Stimulated activated CD4-positive, alpha-beta T cell treated with anti-CD3 and anti-CD28 coated beads, Interleukin-15, amount 100 ng/mL, for 48 hours (primary cell): ENCODE results near the gene TRIM29.
"Not testable (repeated sequence)": the region's sequence is repeated elsewhere in the genome, so short reads cannot be mapped to it uniquely, and the experiment has no call there.

Source experiments
- DNase-seq, 2 donors: peaks; one replicate each; pipeline ENCODE4 v3.0.0-alpha.2; 2020; ENCODE audit warnings: low read depth in 2 of 2

The TRIM29 gene

DNA sequence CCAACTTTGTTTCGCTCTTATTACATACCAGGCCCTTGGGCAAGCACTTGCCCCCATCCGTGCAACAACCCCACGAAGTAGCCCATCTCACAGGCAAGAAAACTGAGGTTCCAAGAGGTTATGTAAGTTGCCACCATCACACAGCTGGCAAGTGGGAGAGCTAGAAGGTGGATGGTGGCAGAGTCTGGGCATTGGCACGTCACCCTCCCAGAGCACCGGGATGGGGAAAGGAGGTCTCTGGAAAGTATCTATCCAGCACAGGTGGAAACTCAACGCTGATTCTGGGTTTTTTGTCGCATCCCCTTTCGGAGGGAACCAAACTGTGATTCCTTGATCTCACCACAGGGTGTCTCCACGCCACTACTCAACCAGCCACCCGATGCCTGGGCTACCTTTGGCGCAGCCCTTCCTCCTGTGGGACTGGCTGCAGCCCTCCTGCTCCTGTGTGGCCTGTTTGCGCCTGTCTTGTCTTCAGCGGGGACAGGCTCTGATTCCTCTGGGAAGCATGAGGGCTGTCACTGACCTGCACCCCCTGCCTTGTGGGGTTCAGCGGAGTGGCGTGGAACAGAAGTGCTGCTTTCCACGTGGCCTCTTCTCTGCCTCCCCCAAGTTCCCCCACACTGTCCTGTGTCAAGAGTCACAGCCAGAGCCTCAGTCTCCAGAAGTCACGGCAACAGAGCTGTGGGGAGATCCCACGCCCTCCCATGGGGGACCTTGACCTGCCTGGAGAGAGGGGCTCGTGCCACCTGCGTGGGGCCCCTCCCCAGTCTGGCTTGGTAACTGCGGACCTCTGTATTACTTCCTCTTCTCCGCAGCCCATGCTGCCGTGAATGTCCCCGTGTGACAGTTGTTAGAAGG lies 34.4 kb upstream of the TRIM29 start:
- peak in 1 of 2 donors; percentile 43 for DNase-seq

DNA sequence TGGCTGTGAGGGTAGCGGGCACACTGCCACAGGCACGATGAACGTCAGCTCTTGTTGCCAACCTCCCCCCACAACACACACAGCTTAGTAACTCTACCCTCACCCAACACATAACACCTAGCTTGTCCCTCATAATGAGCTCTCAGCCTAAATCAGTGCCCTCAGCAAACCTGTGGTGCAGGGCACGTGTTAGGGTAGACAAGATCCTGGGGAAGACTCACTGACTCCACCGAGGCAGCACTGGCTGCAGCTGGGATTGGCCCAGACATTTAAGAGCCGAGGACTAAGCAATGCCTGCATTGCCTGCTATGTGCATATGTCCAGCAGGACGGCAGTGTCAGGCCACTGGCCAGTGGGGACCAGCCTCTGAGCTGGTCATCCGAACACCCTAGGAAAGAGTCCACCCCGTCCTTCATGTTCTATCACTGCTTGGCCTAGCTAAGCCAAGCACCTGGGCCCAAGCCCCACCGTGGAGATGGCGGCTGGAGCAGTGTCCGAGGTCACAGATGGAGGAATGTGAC lies 32.9 kb upstream of the TRIM29 start:
- no peak for DNase-seq

DNA sequence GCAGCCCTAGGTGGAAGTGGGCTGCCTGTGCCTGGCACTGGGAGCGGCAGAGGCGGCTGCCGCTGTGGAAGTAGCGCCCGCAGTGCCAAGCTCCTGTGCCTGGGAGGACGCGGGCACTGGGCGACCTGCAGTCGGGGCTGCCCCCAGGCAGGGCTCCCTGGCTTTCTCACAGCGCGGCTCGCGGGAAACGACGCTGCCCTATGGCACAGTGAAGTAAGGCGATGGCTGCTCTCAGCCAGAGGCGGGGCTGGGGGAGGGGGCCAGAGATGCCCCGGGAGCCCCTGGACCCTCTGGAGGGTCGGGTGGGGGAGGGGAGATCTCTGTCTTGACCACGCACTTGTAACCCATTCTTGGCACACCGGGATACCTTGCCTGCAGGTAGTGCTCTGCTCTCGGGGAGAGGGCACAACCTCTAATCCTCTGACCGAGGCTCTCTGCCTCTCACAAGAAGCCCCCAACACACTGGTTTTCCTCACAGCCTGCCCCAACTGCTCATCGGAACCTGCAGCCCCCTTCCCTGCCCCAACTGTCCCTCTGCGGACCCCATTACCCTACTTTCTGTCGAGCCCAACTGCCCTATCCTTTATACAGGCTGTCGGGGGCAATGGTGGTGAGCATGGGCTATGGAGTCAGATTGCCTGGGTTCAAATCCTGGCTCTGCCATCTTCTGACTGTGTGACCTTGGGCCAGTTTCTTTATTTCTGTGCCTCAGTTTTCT lies 32.2 kb upstream of the TRIM29 start:
- DNase-seq = no peak

DNA sequence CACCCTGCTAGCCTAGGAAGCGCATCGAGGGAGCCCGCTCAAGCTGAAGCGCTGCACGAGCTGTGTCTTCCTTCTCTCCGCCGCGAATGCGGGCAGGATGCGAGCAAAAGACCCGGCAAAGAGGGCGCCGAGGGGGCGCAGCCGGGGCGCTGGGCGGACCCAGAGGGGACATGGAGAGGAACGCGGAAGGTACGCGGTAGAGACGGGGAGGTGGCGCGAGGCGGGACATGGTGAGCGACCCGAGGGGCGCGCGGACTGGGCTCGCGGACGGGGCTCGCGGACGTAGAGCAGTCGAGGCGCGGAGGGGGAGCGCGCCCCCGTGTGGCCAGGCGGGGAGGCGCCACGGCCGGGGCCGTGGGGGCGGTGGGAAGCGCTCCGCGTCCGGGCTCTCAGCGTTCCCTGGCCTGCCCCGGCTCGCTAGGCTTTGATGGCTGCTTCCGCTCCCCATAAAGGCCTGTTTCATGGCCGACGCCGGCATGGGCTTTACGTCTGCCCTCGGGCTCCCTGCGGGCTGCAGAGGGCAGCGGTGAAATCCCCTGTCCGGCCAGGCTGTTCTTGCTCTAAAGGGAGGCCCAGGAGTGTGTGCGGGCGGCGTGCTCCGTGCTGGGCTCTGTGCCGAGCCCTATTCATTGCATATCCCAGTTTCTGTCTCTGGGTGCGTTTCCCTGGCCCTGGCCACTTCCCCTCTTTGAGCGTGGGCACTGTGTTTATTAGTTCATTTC lies 31.2 kb upstream of the TRIM29 start:
- DNase-seq = peak; percentile 14 to 40

DNA sequence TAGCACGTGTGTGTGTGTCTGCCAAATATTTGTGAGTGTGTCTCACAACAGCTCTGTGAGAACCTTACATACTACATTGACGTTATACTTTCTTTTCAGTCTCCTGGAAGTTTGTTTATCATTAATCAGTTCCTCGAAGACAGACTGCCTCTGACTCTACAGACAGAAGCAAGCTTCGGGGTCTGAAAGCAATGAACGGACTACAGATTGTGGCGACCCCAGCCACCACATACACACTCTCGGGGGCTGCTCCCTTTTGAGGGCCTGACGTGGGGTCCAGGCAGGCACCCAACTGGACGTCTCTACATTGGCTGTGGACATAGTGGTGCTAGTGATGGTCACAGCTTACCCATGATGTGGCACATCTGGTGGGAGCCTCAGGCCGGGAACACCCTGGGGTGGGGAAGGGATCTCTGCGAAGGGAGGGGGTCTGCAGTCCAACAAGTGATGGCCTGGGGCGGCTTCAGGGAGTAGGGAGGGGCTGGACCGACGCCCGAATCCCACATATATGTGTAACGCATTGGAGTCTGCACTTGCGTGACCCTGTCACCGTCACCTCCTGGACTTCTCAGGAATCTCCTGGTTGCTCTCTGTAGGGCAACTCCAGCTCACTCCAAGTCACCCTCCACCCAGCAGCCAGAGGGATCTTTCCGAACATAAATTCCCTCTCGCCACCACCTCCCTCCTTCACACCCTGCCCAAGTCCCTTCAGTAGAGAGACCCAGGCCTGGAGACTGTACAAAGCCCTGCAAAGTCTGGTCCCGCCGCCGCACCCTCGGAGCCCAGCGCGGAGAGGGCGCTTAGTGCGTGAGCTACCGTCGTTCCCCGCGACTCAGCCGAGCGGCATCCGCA lies 30.4 kb upstream of the TRIM29 start:
- no peak for DNase-seq

DNA sequence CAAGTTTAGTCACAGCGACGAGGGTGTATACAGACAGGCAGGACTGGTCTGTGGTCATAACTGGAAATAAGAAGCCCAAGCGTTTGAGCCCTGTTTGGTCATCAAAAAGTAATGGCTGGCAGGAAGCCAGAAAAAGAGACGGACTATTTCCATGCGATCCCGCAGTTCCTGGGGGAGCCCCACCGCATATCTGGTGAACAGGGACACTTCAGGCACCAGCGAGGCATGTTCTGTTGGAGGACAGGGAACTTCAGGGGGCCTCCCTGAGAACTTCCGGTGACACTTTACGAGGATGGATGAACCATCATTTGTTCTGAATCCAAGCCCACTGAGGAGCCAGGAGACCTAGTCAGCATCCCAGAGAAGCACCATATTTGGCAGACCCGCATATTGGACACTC lies 29.7 kb upstream of the TRIM29 start:
- DNase-seq = no peak

DNA sequence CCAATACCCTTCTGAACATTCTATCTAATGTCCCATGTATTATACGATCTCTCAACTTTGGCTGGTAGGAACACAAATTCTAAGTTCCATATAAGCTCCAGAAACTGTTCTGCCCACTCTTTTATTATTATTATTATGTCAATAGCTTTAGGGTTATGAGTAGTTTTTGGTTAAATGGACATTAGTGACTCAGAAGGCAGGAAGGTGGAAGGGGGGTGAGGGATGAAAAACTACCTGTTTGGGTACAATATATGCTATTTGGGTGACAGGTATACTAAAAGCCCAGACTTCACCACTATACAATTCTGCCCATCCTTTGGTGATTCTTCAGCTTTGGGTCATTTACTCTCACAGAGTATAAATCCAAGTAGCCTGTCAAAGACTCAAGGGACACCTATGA lies 22.5 kb upstream of the TRIM29 start:
- no peak for DNase-seq

DNA sequence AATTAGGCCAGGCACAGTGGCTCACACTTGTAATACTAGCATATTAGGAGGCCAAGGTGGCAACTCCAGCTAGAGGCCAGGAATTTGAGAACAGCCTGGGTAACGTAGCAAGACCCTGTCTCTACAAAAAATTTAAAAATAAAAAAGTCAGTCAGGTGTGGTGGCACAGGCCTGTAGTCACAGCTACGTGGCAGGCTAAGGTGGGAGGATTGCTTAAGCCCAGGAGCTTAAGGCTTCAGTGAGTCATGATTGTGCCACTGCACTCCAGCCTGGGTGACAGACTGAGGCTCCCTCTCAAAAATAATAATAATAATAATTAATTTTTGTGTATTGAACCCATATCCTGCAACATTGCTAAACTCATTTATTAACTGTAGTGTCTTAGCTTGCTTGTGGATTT lies 15.3 kb upstream of the TRIM29 start:
- DNase-seq = no peak

DNA sequence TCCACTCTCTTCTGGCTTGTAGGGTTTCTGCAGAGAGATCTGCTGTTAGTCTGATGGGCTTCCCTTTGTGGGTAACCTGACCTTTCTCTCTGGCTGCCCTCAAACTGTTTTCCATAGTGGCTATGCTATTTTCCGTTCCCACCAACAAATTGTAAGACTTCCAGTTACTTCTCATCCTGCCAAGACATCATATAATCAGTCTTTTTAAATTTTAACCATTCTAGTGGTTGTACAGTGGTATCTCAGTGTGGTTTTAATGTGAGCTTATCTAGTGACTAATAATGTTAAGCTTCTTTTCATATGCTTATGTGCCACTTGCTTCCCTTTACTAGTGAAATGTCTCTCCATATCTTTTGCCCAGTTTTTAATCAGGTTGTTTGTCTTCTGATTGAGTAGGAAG lies 13.6 kb upstream of the TRIM29 start:
- no peak for DNase-seq

DNA sequence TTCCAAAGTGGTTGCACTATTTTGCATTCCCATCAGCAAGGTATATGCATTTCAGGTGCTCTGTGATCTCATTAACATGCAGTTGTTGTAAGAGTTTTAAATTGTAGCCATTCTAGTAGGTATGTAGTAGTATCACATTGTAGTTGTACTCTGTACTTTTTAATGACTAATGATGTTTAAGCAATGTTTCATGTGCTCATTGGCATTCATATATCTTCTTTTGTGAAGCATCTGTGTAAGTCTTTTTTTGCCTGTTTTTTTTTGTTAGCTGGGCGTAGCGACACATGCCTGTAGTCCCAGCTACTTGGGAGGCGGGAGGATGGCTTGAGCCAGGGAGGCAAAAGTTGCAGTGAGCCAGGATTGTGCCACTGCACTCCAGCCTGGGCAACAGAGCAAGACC lies 11.3 kb upstream of the TRIM29 start:
- no peak for DNase-seq

DNA sequence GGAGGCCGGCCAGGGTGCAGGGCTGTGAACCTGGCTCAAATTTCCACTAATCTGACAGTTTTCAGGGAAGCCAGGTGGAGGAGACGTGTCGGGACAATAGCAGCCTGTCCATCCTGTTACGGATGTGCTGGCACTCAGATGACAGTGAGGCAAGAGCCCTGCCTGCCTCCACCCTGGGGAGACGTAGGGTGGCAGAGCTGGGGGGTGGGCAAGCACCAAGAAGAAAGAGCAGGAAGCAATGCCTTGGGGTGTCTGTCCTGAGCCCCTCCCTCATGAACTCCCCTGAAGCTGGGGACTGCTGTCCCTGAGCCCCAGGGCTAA lies 10.0 kb upstream of the TRIM29 start:
- DNase-seq = no peak

DNA sequence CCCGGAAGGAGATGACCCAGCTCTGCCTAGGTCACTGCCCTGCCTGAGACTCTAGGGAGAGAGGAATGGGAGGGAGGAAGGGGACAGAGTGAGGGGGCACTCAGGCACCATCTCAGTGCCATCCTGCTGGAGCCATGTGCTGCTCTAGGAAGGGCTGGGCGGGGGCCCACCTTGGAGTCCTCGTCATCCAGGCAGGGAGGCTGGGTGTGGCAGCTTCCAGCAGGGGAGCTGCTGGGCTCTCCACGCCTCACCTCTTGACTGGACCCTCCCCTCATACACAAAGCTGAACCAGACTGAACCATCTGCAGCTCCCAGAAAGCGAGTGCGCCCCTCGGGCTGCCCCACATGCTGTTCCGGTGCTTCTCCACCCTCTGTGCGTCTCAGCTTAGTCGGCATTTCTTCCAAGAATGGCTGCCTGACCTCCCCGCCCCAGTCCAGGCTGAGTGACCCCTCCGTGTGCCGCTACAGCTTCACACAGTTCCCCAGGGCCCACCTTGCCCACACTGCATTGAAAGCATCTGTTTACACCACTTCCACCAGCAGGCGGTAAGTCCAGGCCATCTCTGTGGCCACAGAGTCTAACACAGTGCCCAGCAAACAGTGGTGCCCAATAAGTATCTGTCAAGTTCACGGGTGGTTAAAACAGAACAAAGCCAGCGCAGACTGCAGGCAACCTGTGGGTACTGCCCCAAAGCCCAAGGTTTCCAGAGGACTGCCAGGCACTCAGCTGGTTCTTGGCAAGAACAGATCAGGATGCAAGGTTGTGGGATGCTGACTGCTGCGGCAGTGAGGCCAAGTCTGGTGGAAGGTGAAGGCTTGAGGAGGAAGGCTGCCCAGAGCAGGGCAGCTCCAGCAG lies 9.4 kb upstream of the TRIM29 start:
- no peak for DNase-seq

DNA sequence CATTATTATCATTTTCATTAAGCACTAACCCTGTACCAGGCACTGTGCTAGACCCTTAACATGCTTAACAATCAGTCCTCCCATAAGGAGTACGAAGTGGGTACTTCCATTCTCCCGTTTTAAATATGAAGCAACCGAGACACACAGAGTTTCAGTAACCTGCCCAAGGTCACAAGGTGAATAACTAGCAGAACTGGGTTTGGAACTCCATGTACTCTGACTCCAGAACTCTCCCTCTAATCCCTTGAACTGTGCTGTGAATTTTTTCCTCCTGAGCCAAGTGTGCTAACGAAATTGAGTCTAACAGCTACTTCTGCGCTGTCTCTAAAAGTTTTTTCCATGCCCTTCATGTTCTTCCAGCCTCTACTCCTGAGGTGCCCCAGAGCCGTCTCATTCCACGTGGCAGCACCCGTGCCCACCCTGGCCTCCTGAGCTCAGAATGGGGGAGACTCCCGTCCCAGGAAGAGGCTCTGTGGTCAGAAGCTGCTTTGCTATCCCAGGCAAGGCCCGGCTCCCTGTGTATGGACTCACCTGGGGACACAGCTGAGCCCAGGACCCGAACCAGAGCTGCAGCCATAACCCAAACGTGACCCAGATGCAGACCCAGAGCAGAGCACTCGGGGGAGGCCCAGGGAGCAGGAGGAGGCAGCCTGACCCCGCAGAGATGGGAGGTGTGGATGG lies 8.6 kb upstream of the TRIM29 start:
- DNase-seq = no peak

DNA sequence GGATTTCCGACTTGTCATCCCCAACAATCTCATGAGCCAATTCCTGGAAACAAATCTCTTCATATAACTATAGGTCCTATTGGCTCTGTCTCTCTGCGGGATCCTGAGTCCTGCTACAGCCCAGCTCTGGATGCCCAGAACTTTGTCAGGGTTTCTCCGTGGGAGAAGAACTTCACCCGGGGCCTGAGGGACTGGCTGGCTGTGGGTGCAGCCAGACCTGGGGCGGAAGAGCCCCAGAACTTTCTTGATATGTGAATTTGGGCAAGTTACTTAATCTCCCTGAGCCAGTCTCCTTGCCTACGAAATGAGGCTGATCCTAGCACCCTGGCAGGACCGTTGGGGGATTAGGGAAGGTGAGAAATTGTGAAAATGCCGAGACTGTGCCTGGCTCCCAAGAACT lies 6.6 kb upstream of the TRIM29 start:
- DNase-seq = no peak

DNA sequence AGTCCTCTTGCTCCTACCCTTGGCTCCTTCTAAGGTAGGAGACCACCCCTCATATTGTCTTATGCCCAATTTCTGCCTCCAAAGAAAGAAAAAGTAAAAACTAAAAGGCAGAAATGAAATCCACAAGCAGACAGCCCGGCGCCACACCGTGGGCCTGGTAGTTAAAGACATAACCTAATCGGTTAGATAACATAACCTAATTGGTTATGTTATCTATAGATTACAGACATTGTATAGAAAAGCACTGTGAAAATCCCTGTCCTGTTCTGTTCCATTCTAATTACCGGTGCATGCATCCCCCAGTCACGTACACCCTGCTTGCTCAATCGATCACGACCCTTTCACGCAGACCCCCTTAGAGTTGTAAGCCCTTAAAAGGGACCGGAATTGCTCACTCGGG lies 5.6 kb upstream of the TRIM29 start:
- DNase-seq = not testable (repeated sequence)

DNA sequence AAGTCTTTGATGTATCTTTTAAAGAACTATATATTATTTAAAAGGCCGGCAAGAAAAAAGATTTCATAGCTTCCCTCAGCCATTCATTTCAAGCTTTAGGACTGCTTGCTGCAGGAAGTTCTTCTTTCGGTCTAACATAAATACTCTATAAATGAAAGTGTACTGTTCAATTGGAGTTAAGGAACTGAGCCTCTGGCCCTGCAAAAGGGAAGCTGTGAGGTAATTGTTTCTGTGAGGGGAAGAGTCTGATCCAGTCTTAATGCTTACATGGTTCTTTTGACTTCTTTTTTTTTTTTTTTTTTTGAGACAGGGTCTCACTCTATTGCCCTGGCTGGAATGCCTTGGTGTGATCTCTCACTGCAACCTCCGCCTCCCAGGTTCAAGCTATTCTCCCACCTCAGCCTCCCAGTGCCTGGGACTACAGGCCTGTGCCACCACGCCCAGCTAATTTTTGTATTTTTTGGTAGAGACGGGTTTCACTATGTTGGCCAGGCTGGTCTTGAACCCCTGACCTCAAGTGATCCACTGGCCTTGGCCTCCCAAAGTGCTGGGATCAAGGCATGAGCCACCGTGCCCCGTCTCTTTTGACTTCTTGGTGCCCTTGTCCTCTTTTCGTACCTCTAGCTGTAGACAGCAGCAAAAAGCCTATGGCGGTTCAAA lies 4.7 kb upstream of the TRIM29 start:
- DNase-seq = no peak

DNA sequence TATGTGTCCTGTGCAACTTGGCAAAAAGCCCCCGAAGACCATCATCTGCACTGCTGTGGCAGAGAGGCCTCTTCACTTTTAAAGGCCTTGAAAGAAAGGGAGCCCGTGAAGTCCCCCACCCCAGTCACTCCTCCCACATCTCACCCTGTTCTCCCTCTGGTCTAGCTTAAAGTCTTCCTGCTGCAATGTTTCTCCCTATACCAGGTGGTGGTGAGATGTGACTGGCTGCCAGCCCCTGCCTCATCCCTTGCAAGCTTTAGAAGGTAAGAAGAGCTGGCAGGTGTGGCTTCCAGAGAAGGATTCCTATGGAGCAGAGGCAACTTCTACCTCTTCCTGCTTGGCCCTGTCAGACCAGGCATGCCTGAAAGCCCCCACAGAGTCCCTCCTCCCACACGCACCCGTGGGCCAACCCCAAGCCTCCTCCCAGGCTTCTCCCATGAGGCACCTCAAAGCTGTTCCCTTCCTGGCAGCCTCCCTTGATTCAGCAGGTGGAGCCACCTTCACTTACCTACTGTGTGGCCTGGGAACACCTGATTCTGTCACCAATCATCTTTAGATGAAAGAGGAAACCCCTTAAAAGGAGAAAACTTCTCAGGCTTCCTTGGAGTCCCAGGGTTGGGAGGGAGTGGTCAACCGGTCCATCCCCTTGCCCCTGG lies 4.0 kb upstream of the TRIM29 start:
- DNase-seq = no peak

DNA sequence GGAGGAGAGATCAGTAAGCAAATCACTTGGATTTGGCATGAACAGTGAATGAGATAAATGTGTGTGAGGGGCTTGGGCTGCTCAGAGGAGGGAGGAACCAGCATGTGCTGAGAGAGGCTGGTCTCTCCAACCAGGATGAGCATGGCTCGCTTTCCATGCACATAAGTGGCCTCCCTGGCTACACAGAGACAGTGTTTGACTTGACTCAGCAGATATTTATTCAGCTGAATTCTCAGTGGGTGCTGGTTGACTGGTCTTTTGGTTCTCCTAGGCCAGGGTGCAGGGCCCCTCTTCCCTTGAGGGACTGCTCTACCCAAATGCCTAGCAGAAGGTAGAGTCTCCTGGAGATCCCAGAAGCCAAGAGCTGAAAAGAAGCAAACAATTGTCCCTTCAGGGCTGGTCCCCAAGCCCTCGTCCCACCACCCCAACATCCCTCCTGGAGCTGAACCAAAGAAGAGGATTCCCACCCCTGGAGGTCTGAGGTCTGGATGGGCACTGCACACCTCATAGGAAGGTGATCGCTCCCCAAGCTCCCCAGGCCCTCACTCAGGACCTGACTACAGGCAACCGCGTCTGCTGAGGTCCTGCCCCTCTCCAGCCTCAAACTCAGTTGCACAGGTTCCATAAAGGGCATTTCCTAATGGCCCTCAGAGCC lies 3.3 kb upstream of the TRIM29 start:
- DNase-seq = no peak
